ENCODE measurements around the gene NEDD9. TPM values are rescaled to one million over a fixed set of nuclear protein-coding genes. Genes with fewer than 3 reads are reported as not detected.
A peak's percentile ranks its signal among the peaks of the same experiment; 100 is the strongest.

Gene NEDD9
- total RNA-seq, 2 donors from 2014 or later: 63.5 to 64.9 TPM

DNA sequence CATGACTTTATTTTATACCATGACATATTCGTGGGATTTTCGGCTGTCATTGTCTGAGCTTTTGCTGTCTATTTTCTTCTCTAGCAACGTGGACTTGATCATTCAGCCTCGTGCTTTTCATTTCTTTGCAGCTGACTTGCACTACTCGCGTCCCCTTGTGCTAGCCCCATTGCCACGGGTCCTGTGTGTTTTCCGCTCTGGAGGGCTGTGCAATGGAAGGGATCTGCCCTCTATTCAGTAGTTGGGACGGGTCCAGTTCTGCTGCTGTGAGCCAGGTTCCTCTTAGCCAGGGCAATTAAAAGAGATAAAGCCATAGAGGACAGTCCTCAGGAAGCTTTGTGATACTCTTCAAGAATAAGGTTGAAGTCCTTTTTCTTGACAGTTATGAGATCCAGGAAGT is 17.6 kb downstream of the NEDD9 start:
- no peak for DNase-seq
- Mint-ChIP-seq H3K27ac (peak overlapping the region; percentile 21), H3K4me3 (peak overlapping the region; percentile 31), H3K36me3 (ENCODE audit: low read depth) (peaks cover 6% of the 10 kb centered on the region), H3K27me3 (no peaks in the 10 kb centered on the region), H3K4me1 (peaks cover 21% of the 10 kb centered on the region)
- no peaks in the 10 kb centered on the region for H3K9me3 ChIP-seq (ENCODE audit: control insufficient read depth, low read length, poor library complexity, severe bottlenecking)
- ATAC-seq: no peak

DNA sequence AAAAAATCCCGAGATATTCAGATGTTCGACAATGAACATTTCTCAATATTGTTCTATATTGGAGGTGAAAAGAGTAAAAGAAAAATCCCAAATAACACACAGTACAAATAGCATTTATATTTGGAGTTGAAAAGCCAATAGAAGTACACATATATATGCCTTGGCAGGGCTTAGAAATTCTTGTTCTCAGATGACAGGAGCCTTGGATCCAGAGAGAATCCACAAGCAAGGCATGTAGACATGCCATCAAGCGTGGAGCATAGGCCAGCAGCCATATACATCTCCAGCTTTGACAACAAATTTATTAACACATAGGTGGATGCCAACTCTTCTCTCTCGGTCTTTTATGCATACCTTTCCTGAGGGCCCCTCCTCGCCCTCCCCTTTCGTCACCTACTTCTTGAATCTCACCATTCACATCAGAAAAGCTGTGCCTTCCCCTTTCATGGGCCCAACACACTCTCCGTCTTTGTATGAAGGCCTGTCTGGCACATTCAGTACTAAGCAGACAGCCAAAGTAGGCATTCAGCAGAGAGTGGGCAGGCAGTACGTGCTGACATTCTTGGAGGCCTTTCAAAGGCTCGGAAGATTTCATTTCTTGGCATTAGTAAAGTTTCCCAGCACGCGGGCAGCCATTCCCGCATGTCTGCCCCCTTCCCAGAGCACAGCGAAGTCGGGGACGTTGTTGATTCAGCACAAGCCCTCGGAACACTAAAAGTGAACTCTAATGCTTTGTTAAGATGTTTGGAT is 18.2 kb downstream of the NEDD9 start:
- H3K4me1 Mint-ChIP-seq: peaks cover 23% of the 10 kb centered on the region
- no peaks in the 10 kb centered on the region for H3K9me3 ChIP-seq (ENCODE audit: control insufficient read depth, low read length, poor library complexity, severe bottlenecking)
- DNase-seq: no peak
- no peak overlapping the region for H3K4me3 Mint-ChIP-seq
- ATAC-seq: no peak
- H3K27me3 Mint-ChIP-seq: no peaks in the 10 kb centered on the region
- H3K36me3 Mint-ChIP-seq (ENCODE audit: low read depth): peaks cover 6% of the 10 kb centered on the region
- peak overlapping the region; percentile 21 for H3K27ac Mint-ChIP-seq

DNA sequence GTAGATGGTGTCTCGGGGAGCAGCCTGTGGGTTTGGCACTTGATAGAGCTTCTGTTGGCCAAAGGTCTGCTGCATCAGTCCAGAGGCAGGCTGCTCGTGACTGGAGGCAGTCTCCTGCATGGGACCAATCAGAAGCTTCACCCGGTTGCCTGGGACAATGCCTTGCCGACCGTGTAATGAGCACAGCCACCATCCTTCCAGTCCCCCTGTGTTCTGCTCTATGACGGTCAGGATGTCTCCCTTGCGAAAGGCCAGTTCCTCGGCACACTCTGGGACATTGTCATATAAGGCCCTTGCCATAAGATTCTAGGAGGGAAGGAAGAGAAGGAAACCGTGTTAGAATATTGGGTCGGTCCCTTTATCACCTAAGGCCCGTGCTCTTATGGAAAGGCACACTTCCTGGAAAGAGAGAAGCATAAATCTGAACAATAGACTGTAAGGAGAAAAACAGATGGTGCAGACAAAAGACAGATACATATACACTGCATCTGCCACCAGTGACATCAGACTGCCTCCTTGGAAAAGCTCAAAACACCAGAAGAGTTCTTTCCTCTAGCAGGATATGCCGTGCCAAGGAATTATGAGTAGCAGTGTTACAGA is 18.9 kb downstream of the NEDD9 start:
- peaks cover 6% of the 10 kb centered on the region for H3K36me3 Mint-ChIP-seq (ENCODE audit: low read depth)
- H3K27ac Mint-ChIP-seq: peak overlapping the region; percentile 21
- H3K4me3 Mint-ChIP-seq: peak overlapping the region; percentile 19
- ATAC-seq: no peak
- no peaks in the 10 kb centered on the region for H3K9me3 ChIP-seq (ENCODE audit: control insufficient read depth, low read length, poor library complexity, severe bottlenecking)
- no peaks in the 10 kb centered on the region for H3K27me3 Mint-ChIP-seq
- DNase-seq: no peak
- H3K4me1 Mint-ChIP-seq: peaks cover 21% of the 10 kb centered on the region

- Mint-ChIP-seq H3K4me1 (peaks cover 15% of the 10 kb centered on the region), H3K4me3 (peak overlapping the region; percentile 6), H3K27ac (no peak overlapping the region), H3K36me3 (ENCODE audit: low read depth) (peaks cover 6% of the 10 kb centered on the region), H3K27me3 (no peaks in the 10 kb centered on the region)
- no peaks in the 10 kb centered on the region for H3K9me3 ChIP-seq (ENCODE audit: control insufficient read depth, low read length, poor library complexity, severe bottlenecking)
- DNase-seq: no peak
- no peak for ATAC-seq
These were observed 19.8 kb downstream of the NEDD9 start for GRCh38 chr6:11212664-11213063.

DNA sequence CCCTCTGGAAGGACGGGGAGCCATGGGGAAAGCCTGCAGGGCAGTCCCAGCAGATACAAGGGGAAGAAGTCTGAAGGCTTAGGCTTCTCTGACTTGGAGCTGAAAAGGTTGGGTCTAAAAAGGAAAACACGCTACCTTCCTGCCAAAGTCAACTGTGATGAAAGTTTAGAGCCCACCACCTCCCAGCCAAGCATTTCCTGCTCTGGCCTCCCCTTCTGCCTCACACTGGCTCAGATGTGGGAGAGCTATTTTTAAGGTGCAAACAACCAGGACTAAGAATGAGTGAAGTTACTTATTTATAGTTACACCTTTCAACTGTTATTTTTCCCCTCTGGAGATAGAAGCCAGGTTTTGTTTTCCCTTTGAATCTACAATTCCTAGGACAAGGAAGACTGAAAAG is 21.2 kb downstream of the NEDD9 start:
- Mint-ChIP-seq H3K27me3 (no peaks in the 10 kb centered on the region), H3K36me3 (ENCODE audit: low read depth) (peaks cover 15% of the 10 kb centered on the region)

GRCh38 chr6:11210386-11211138 is 21.9 kb downstream of the NEDD9 start:
- Mint-ChIP-seq H3K4me3 (no peak overlapping the region), H3K36me3 (ENCODE audit: low read depth) (peaks cover 15% of the 10 kb centered on the region), H3K27me3 (no peaks in the 10 kb centered on the region), H3K4me1 (peaks cover 15% of the 10 kb centered on the region), H3K27ac (no peak overlapping the region)
- no peaks in the 10 kb centered on the region for H3K9me3 ChIP-seq (ENCODE audit: control insufficient read depth, low read length, poor library complexity, severe bottlenecking)
- no peak for DNase-seq
- ATAC-seq: no peak

More for the DNA sequence above, 21.2 kb downstream of the NEDD9 start:
- H3K27ac Mint-ChIP-seq: no peak overlapping the region
- ATAC-seq (no peak), DNase-seq (no peak)
- no peak overlapping the region for H3K4me3 Mint-ChIP-seq
- H3K9me3 ChIP-seq (ENCODE audit: control insufficient read depth, low read length, poor library complexity, severe bottlenecking): no peaks in the 10 kb centered on the region
- peaks cover 15% of the 10 kb centered on the region for H3K4me1 Mint-ChIP-seq

GRCh38 chr6:11209906-11210305 is 22.6 kb downstream of the NEDD9 start:
- Mint-ChIP-seq H3K36me3 (ENCODE audit: low read depth) (peaks cover 15% of the 10 kb centered on the region), H3K4me3 (no peak overlapping the region), H3K27me3 (no peaks in the 10 kb centered on the region), H3K4me1 (peaks cover 17% of the 10 kb centered on the region), H3K27ac (no peak overlapping the region)
- DNase-seq: no peak
- no peak for ATAC-seq
- H3K9me3 ChIP-seq (ENCODE audit: control insufficient read depth, low read length, poor library complexity, severe bottlenecking): no peaks in the 10 kb centered on the region

DNA sequence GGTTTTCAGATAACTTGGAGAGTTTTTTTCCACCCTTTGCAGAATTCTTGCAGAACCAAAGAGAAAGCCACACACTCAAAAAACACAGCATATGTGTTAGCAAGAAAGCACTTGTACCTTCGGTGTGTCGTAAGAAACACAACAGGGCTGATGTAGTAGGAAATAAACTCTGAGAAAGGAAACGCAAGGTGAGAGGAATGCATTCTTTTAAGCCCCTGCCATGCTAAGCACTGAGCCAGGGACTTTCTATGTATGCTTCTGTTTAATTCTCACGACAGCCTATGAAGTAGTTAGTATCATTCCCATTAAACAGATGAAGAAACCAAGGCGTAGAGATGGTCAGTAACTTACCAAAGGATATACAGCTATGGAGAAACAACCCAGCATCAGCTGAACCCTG is 23.1 kb downstream of the NEDD9 start:
- H3K36me3 Mint-ChIP-seq (ENCODE audit: low read depth): peaks cover 15% of the 10 kb centered on the region
- no peak overlapping the region for H3K27ac Mint-ChIP-seq
- no peaks in the 10 kb centered on the region for H3K9me3 ChIP-seq (ENCODE audit: control insufficient read depth, low read length, poor library complexity, severe bottlenecking)
- ATAC-seq: no peak
- H3K4me3 Mint-ChIP-seq: no peak overlapping the region
- H3K4me1 Mint-ChIP-seq: peaks cover 17% of the 10 kb centered on the region
- DNase-seq: no peak
- H3K27me3 Mint-ChIP-seq: no peaks in the 10 kb centered on the region

DNA sequence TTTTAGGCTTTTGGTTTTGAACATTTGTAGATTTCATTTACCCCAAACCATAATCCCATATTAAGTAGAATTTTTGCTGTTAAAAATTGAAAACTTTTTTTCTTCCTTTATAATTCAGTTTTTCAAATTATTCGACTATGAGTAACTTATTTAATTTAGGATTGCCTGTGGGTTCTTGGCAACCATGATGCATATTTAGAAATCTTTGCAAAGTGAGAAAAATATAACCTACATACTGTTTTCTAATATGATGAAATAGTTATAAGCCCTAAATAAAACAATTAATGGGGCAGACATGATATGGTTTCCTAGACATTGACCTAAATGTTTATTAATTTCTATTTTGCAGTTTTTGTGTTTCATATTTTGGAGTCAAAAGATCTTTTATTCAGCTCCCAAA is 23.6 kb downstream of the NEDD9 start:
- Mint-ChIP-seq H3K36me3 (ENCODE audit: low read depth) (peaks cover 15% of the 10 kb centered on the region), H3K4me1 (peaks cover 16% of the 10 kb centered on the region), H3K27ac (no peak overlapping the region), H3K4me3 (no peak overlapping the region), H3K27me3 (no peaks in the 10 kb centered on the region)
- ATAC-seq: no peak
- DNase-seq: no peak
- no peaks in the 10 kb centered on the region for H3K9me3 ChIP-seq (ENCODE audit: control insufficient read depth, low read length, poor library complexity, severe bottlenecking)

GRCh38 chr6:11208267-11208666 is 24.2 kb downstream of the NEDD9 start:
- Mint-ChIP-seq H3K4me1 (peaks cover 17% of the 10 kb centered on the region), H3K27ac (no peak overlapping the region), H3K27me3 (no peaks in the 10 kb centered on the region), H3K36me3 (ENCODE audit: low read depth) (peaks cover 15% of the 10 kb centered on the region), H3K4me3 (no peak overlapping the region)
- DNase-seq: no peak
- no peak for ATAC-seq
- no peaks in the 10 kb centered on the region for H3K9me3 ChIP-seq (ENCODE audit: control insufficient read depth, low read length, poor library complexity, severe bottlenecking)

- no peak for DNase-seq
- no peaks in the 10 kb centered on the region for H3K9me3 ChIP-seq (ENCODE audit: control insufficient read depth, low read length, poor library complexity, severe bottlenecking)
- Mint-ChIP-seq H3K27me3 (no peaks in the 10 kb centered on the region), H3K27ac (no peak overlapping the region), H3K4me1 (peaks cover 21% of the 10 kb centered on the region), H3K4me3 (no peak overlapping the region), H3K36me3 (ENCODE audit: low read depth) (peaks cover 9% of the 10 kb centered on the region)
- peak; percentile 39 for ATAC-seq
These were observed 25.1 kb downstream of the NEDD9 start for GRCh38 chr6:11207199-11207968.

- no peaks in the 10 kb centered on the region for H3K9me3 ChIP-seq (ENCODE audit: control insufficient read depth, low read length, poor library complexity, severe bottlenecking)
- peaks cover 9% of the 10 kb centered on the region for H3K36me3 Mint-ChIP-seq (ENCODE audit: low read depth)
- peaks cover 25% of the 10 kb centered on the region for H3K4me1 Mint-ChIP-seq
- no peak overlapping the region for H3K4me3 Mint-ChIP-seq
- no peak for DNase-seq
- ATAC-seq: no peak
- H3K27ac Mint-ChIP-seq: no peak overlapping the region
- no peaks in the 10 kb centered on the region for H3K27me3 Mint-ChIP-seq
These were observed 25.9 kb downstream of the NEDD9 start for GRCh38 chr6:11206576-11206975.

DNA sequence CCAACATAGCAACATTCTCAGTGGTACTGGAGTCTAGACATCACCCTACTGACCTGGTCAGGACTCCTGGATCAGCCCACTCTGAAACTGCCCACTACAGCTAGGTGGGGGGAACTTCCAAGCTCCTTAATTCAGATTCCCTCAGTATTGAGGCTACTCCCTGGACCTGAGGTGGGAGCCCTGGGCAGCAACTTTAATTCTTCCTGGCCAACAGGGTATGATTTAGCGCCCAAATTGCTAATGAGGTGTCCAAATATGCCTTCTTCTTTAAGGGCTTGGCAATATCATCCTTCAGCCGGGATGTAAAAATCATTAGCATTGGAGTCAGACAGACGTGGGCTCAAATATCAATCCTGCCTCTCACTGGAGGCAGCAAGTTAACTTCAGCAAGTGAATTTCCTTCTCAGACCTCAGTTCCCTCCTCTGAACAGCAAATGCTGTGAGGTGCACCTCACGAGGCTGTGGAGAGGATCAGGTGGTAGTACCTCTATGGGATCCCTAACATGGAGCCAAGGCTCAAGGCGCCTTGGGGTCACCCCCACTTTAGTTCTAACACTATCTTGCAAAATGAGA is 27.6 kb downstream of the NEDD9 start:
- Mint-ChIP-seq H3K36me3 (ENCODE audit: low read depth) (peaks cover 11% of the 10 kb centered on the region), H3K4me3 (no peak overlapping the region), H3K4me1 (peaks cover 33% of the 10 kb centered on the region), H3K27me3 (no peaks in the 10 kb centered on the region), H3K27ac (no peak overlapping the region)
- DNase-seq: no peak
- ATAC-seq: no peak
- H3K9me3 ChIP-seq (ENCODE audit: control insufficient read depth, low read length, poor library complexity, severe bottlenecking): no peaks in the 10 kb centered on the region
